GM23248 (cell line): ENCODE results near the gene ZNF80.

Experiments
- EZH2 ChIP-seq: fragments of 200-600 bp; sonication (generic); IDR thresholded peaks from 2 replicates; pipeline ENCODE4 v1.6.1; 2018; ENCODE audit warnings: antibody characterized with exemption, mild to moderate bottlenecking; ENCODE audit not compliant: insufficient read depth, poor library complexity, severe bottlenecking
- EZH2phosphoT487 ChIP-seq: fragments of 200-600 bp; sonication (generic); IDR thresholded peaks from 2 replicates; pipeline ENCODE4 v1.6.1; 2018; ENCODE audit warnings: antibody characterized with exemption, moderate library complexity, mild to moderate bottlenecking, low read depth; ENCODE audit not compliant: insufficient read depth

DNA sequence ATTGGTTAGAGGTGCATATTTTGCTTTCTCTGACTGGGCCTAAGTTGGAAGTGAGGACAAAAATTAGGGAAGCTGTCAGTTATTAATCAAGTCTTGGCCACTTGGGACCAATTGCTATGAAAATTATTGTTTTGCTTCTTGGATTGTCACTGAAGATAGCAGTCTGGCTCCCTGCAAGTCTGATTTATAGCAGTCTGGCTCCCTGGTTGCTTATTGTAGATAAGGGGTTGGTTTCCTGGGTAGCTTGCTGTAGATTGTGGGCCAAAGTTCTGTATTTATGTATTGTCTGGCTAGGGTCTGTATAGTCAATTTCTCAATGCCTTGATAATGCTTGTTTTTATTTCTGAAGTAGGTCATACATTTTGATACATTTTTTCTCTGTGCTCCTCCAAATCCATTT, 45.2 kb downstream of the ZNF80 start:
- TF ChIP-seq EZH2phosphoT487 (no peak), EZH2 (no peak)
